ENCODE data around the gene SSH2. TPM values are rescaled to one million over a fixed set of nuclear protein-coding genes. Genes with fewer than 3 reads are reported as not detected.

The SSH2 gene
- total and polyA plus RNA-seq, 2 of the 13 experiments (the other 11 are each of a cell fraction or from before 2014, with no cell fraction given): 6.0 to 6.4 TPM

GRCh38 chr17:29613352-29613837 is 316.6 kb downstream of the SSH2 start (continued):
- TF ChIP-seq LRRFIP1 (CRISPR knock-in tag; conservative IDR thresholded peaks at IDR 0.05) (no peak; the same call in 1 of the 2 replicates), ZNF782 (CRISPR knock-in tag; IDR thresholded peaks at IDR 0.05; ENCODE audit: borderline replicate concordance) (no peak), ZBTB43 (CRISPR knock-in tag; conservative IDR thresholded peaks at IDR 0.05) (no peak), ZNF512 (CRISPR knock-in tag; IDR thresholded peaks at IDR 0.05) (no peak), THAP7 (CRISPR knock-in tag; IDR thresholded peaks at IDR 0.05) (no peak), ZBED4 (CRISPR knock-in tag; IDR thresholded peaks at IDR 0.05; ENCODE audit: borderline replicate concordance) (peak; percentile 56; the same call in 1 of the 2 replicates), ZNF644 (CRISPR knock-in tag; IDR thresholded peaks at IDR 0.05; ENCODE audit: low read depth) (no peak), ZNF451 (CRISPR knock-in tag; IDR thresholded peaks at IDR 0.05) (peak; percentile 87; the same call in 1 of the 2 replicates), ZNF615 (CRISPR knock-in tag; IDR thresholded peaks at IDR 0.05; ENCODE audit: borderline replicate concordance) (no peak), MEF2D (CRISPR knock-in tag; IDR thresholded peaks at IDR 0.05) (no peak), NFKB2 (CRISPR knock-in tag; IDR thresholded peaks at IDR 0.05; ENCODE audit: borderline replicate concordance) (peak; percentile 63; the same call in 1 of the 2 replicates), ZNF510 (CRISPR knock-in tag; IDR thresholded peaks at IDR 0.05; ENCODE audit: low read depth) (0 out of 2 replicates have a peak, but pooled peaks have one; percentile 52), NR0B2 (CRISPR knock-in tag; IDR thresholded peaks at IDR 0.05) (peak; percentile 65; the same call in 1 of the 2 replicates), ZNF703 (CRISPR knock-in tag; IDR thresholded peaks at IDR 0.05; ENCODE audit: borderline replicate concordance) (no peak), SSRP1 (CRISPR knock-in tag; IDR thresholded peaks at IDR 0.05) (no peak), SYNCRIP (IDR thresholded peaks at IDR 0.05; ENCODE audit: insufficient read depth, low read depth, low read length) (no peak)

Data from HepG2 (cell line).